Neural cell (in vitro differentiated cells): Measurements from ENCODE around the gene WDR54. TPM values are rescaled to one million over a fixed set of nuclear protein-coding genes. Genes with fewer than 3 reads are reported as not detected.

Experiments
- polyA plus RNA-seq: library from polyadenylated mRNA; depleted of rRNA; stranded (reverse); fragments of >200 nt; gene quantifications from 2 replicates; pipeline ENCODE4 v1.2.3, GENCODE V29; 2014

WDR54 gene
- polyA plus RNA-seq, 1 donor from 2014 or later = 110 TPM

Other genes with a start within 250 kb of the WDR54 start
- 27.4 and 39.2 TPM in 2 replicates for gene MOB1A, start 242.9 kb upstream of the WDR54 start, polyA plus RNA-seq
- gene MTHFD2, start 223.1 kb upstream of the WDR54 start, polyA plus RNA-seq = 19.3 and 26.3 TPM in 2 replicates
- 3.2 and 3.9 TPM in 2 replicates for gene SLC4A5, start 78.3 kb upstream of the WDR54 start, polyA plus RNA-seq
- gene DCTN1, start 41.4 kb upstream of the WDR54 start, polyA plus RNA-seq = 160 and 183 TPM in 2 replicates
- 1.7 and 3.3 TPM in 2 replicates for gene C2orf81, start 111 bp upstream of the WDR54 start, polyA plus RNA-seq
- gene RTKN, start 20.2 kb downstream of the WDR54 start, polyA plus RNA-seq = 4.9 and 6.1 TPM in 2 replicates
- 35.2 and 53.2 TPM in 2 replicates for gene INO80B, start 33.4 kb downstream of the WDR54 start, polyA plus RNA-seq
- 220 and 230 TPM in 2 replicates for gene WBP1, start 36.7 kb downstream of the WDR54 start, polyA plus RNA-seq
- 39.6 and 51.2 TPM in 2 replicates for gene MOGS, start 43.7 kb downstream of the WDR54 start, polyA plus RNA-seq
- 28.0 and 28.6 TPM in 2 replicates for gene MRPL53, start 51.0 kb downstream of the WDR54 start, polyA plus RNA-seq
- gene CCDC142, start 61.3 kb downstream of the WDR54 start, polyA plus RNA-seq = 21.6 and 48.0 TPM in 2 replicates
- gene TTC31, start 61.4 kb downstream of the WDR54 start, polyA plus RNA-seq = 11.0 and 16.3 TPM in 2 replicates
- not detected in 2 replicates for gene LBX2, start 77.9 kb downstream of the WDR54 start, polyA plus RNA-seq
- gene PCGF1, start 86.0 kb downstream of the WDR54 start, polyA plus RNA-seq = 30.2 and 38.9 TPM in 2 replicates
- gene TLX2, start 92.7 kb downstream of the WDR54 start, polyA plus RNA-seq = not detected in 2 replicates
- gene DQX1, start 104.5 kb downstream of the WDR54 start, polyA plus RNA-seq = 0.59 and 0.78 TPM in 2 replicates
- gene AUP1, start 108.0 kb downstream of the WDR54 start, polyA plus RNA-seq = 153 and 163 TPM in 2 replicates
- gene HTRA2, start 108.2 kb downstream of the WDR54 start, polyA plus RNA-seq = 126 and 141 TPM in 2 replicates
- gene LOXL3, start 132.2 kb downstream of the WDR54 start, polyA plus RNA-seq = 17.1 and 20.1 TPM in 2 replicates
- gene DOK1, start 133.0 kb downstream of the WDR54 start, polyA plus RNA-seq = 0.30 and 0.79 TPM in 2 replicates
- not detected in 2 replicates for gene M1AP, start 226.6 kb downstream of the WDR54 start, polyA plus RNA-seq
- gene SEMA4F, start 232.5 kb downstream of the WDR54 start, polyA plus RNA-seq = 18.2 and 19.2 TPM in 2 replicates